HUES48 (cell line): ENCODE measurements around the gene TGFBR3.

Experiments used
- H3K27ac ChIP-seq: one replicate; pipeline ENCODE4 v1.7.0; 2013; ENCODE audit warnings: low read depth, low read length, inconsistent platforms
- H3K27me3 ChIP-seq: 2 replicates; pipeline ENCODE4 v1.6.1; 2013; ENCODE audit warnings: mild to moderate bottlenecking, low read length; ENCODE audit not compliant: control insufficient read depth, insufficient read depth
- H3K36me3 ChIP-seq: 2 replicates; pipeline ENCODE4 v1.6.1; 2013; ENCODE audit warnings: low read length; ENCODE audit not compliant: control insufficient read depth, insufficient read depth
- H3K4me1 ChIP-seq: 2 replicates; pipeline ENCODE4 v1.6.1; 2013; ENCODE audit warnings: mild to moderate bottlenecking, low read length; ENCODE audit not compliant: control insufficient read depth, insufficient read depth
- H3K4me3 ChIP-seq: 2 replicates; pipeline ENCODE4 v1.5.1; 2013; ENCODE audit warnings: mild to moderate bottlenecking, low read depth, low read length
- H3K9ac ChIP-seq: 2 replicates; pipeline ENCODE4 v1.6.1; 2013; ENCODE audit warnings: mild to moderate bottlenecking, low read depth, low read length, moderate library complexity
- H3K9me3 ChIP-seq: 2 replicates; pipeline ENCODE4 v1.6.1; 2013; ENCODE audit warnings: low read length; ENCODE audit not compliant: control insufficient read depth, insufficient read depth

TGFBR3 gene

DNA sequence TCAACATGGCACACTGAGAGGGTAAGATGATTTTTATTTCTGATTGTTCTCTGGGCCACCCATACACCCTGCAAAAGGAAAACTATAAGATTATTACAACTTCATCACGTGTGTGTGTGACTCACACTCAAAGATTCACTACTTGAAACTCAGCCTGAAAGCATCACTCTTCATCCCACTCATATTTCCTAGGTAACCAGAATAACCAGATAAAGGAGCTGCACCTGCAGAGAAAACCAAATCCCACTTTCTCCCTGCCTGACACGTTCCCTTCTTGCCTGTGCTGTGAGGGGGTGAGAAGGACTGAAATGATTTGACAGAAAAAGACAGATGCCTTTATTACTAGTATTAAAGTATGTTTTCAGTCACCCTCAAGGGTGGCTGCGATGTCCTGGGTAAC is 131.6 kb downstream of the TGFBR3 start:
- no peak overlapping the region for H3K27ac ChIP-seq
- no peaks in the 10 kb centered on the region for H3K4me1 ChIP-seq
- H3K27me3 ChIP-seq = no peaks in the 10 kb centered on the region
- H3K36me3 ChIP-seq = no peaks in the 10 kb centered on the region
- no peaks in the 10 kb centered on the region for H3K9me3 ChIP-seq
- H3K4me3 ChIP-seq = no peak overlapping the region
- no peak overlapping the region for H3K9ac ChIP-seq

DNA sequence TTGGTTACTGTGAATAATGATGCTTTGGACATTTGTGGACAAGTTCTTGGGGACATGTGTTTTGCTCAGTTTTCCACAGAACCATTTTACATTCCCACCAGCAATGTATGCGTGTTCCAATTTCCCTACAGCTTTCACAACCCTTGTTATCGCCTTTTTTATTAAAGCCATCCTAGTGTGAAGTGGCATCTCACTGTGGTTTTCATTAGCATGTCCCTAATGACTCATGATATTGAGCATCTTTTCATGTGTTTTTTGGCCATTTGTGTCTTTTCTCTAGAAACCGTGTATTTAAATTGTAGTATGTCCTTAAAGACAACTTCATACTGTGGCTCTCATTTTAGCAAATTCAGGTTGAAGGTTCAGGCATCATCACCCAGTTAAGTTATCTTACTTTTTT is 132.1 kb downstream of the TGFBR3 start:
- Histone ChIP-seq H3K9me3 (no peaks in the 10 kb centered on the region), H3K4me3 (no peak overlapping the region), H3K27me3 (no peaks in the 10 kb centered on the region), H3K9ac (no peak overlapping the region), H3K36me3 (no peaks in the 10 kb centered on the region), H3K4me1 (no peaks in the 10 kb centered on the region), H3K27ac (no peak overlapping the region)

DNA sequence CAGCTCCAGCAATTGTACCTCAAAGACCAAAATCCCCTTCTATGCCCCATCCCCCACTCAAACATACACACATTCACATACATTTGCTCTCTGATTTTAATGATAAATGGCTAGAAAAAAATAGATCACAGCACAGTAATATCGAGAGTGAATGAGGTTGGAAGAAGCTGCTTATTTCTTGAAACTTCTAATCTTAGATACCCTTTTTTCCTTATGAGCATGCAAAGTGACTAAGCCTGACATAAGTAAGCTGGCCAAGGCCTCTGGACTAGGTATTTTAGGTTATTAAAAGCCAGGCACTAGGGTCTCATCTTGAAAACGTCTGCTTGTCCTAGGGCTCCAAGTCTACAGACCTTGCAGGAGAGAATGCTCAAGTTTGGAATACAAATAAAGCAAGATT is 133.6 kb downstream of the TGFBR3 start:
- H3K36me3 ChIP-seq = no peaks in the 10 kb centered on the region
- H3K27ac ChIP-seq = no peak overlapping the region

DNA sequence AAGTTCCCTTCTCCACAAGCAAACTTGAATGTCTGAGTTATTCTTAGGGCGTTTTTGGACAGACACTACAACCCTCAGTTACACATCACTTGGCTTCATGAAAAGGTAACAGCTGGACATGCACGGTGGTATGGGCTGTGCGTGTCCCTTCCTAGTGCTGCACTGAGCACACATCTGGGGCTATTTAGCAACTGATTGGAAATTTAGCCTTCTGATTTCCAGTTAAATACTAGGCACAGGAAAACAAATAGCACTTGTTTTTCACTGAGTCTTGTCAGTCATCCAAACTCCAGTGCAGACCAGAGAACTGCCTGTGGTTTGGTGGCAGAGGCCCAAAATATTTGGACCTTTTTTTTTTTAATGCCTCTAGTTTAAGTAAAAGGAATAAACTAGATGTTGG is 134.7 kb downstream of the TGFBR3 start:
- Histone ChIP-seq H3K36me3 (no peaks in the 10 kb centered on the region), H3K9me3 (peaks cover 2% of the 10 kb centered on the region; the same call in 1 of the 2 replicates), H3K27me3 (no peaks in the 10 kb centered on the region), H3K4me3 (no peak overlapping the region), H3K27ac (no peak overlapping the region), H3K9ac (no peak overlapping the region), H3K4me1 (no peaks in the 10 kb centered on the region)

More for the DNA sequence above, 133.6 kb downstream of the TGFBR3 start:
- Histone ChIP-seq H3K27me3 (no peaks in the 10 kb centered on the region), H3K4me3 (no peak overlapping the region), H3K9me3 (no peaks in the 10 kb centered on the region), H3K9ac (no peak overlapping the region), H3K4me1 (no peaks in the 10 kb centered on the region)

GRCh38 chr1:91750398-91750996 is 135.5 kb downstream of the TGFBR3 start:
- no peaks in the 10 kb centered on the region for H3K27me3 ChIP-seq
- peaks cover 5% of the 10 kb centered on the region; the same call in 1 of the 2 replicates for H3K9me3 ChIP-seq
- H3K4me1 ChIP-seq = no peaks in the 10 kb centered on the region
- H3K9ac ChIP-seq = no peak overlapping the region
- H3K27ac ChIP-seq = no peak overlapping the region
- no peak overlapping the region for H3K4me3 ChIP-seq
- no peaks in the 10 kb centered on the region for H3K36me3 ChIP-seq

GRCh38 chr1:91749788-91750231 is 136.1 kb downstream of the TGFBR3 start:
- H3K9me3 ChIP-seq = peaks cover 5% of the 10 kb centered on the region; the same call in 1 of the 2 replicates
- no peak overlapping the region for H3K9ac ChIP-seq
- no peaks in the 10 kb centered on the region for H3K4me1 ChIP-seq
- H3K27me3 ChIP-seq = no peaks in the 10 kb centered on the region
- H3K36me3 ChIP-seq = no peaks in the 10 kb centered on the region
- no peak overlapping the region for H3K4me3 ChIP-seq
- no peak overlapping the region for H3K27ac ChIP-seq

DNA sequence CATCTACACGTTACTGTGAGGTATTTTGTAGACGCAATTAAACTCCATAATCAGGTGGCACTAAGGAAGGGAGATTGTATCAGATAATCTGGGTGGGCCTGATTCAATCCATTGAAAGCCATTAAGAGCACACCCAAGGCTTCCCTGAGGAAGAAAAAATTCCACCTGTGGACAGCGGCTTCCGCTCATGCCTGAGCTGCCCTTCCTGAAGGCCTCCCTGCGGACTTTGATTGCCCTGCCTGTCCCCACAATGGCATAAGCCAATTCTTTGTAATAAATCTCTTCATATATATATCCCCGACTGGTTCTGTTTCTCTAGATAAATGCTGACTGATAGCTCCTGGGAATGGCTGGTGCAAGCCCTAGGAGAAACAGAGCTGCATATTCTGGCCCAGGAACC is 138.3 kb downstream of the TGFBR3 start:
- Histone ChIP-seq H3K27ac (no peak overlapping the region), H3K4me1 (no peaks in the 10 kb centered on the region), H3K9me3 (peaks cover 5% of the 10 kb centered on the region; the same call in 1 of the 2 replicates), H3K4me3 (no peak overlapping the region), H3K27me3 (no peaks in the 10 kb centered on the region), H3K9ac (no peak overlapping the region), H3K36me3 (no peaks in the 10 kb centered on the region)

GRCh38 chr1:91746728-91747338 is 139.1 kb downstream of the TGFBR3 start:
- Histone ChIP-seq H3K4me3 (no peak overlapping the region), H3K27ac (no peak overlapping the region), H3K9ac (no peak overlapping the region), H3K9me3 (peaks cover 5% of the 10 kb centered on the region; the same call in 1 of the 2 replicates), H3K4me1 (no peaks in the 10 kb centered on the region), H3K36me3 (no peaks in the 10 kb centered on the region), H3K27me3 (no peaks in the 10 kb centered on the region)

DNA sequence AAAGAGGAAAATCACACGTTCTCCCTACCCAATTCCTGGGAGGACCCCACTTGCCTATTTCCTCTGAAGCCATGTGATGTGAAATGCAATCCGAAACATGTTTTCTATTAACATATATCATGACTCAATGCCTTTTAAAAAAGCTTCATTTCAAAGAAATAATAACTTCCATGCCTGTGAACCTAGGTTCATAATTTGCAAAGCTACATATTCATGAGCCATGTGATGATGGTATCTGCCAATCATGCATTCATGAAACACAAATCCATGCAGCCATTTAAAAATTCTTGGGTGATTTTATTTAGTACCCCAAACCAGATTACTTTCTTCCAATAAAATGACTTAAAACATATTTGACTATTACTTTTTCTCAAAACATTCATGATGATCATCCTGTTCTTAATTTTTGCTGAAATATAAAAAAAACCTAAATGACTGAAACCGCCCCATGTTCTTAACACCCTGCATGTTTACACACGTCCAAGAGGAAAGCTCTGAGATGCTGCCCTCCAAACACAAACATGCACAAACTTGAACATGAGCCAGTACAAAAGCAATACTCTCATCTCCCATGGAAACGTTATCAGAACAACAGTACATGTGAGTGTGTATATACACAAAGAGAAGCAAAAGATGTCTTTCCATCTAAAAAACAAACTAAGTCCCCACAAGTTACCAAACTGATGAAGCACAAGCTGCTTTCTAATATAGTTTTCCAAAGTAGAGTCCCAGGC is 140.1 kb downstream of the TGFBR3 start:
- Histone ChIP-seq H3K9ac (no peak overlapping the region), H3K36me3 (no peaks in the 10 kb centered on the region), H3K27ac (no peak overlapping the region), H3K27me3 (no peaks in the 10 kb centered on the region), H3K4me3 (no peak overlapping the region), H3K9me3 (peaks cover 5% of the 10 kb centered on the region; the same call in 1 of the 2 replicates), H3K4me1 (no peaks in the 10 kb centered on the region)

DNA sequence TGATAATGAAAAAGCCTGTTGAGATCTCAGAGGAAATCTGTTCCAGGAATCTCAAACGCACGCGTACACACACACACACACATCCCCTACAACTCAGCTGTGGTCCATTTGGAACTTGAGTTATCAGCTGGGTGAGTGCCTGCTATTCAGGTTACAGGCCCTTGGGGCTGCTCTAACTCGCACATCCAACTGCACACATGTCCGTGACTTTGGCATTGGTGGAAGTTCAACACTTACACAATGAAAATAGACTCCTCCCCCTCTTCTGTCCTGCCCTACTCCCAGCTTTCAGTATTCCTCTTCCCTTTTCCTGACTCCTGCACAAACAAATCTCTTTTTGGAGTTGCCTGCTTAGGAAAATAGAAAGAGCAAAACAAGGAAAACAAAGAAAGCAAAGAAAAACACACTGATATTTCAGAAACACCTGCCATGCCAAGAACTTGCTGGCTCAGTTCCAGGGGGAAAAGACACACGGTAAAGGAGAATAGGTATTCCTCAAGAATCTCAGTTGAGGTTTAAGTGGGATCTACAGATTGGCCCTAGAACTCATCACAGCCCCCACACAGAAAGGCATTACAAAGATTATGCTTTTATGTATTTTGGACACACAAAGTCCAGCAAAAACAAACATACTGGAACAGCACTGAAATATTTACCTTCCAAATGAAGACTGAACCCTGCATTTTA is 140.9 kb downstream of the TGFBR3 start:
- H3K4me3 ChIP-seq = no peak overlapping the region

More for the DNA sequence above, 140.9 kb downstream of the TGFBR3 start:
- H3K27me3 ChIP-seq = no peaks in the 10 kb centered on the region
- no peak overlapping the region for H3K27ac ChIP-seq
- no peaks in the 10 kb centered on the region for H3K36me3 ChIP-seq
- no peaks in the 10 kb centered on the region for H3K4me1 ChIP-seq
- H3K9ac ChIP-seq = no peak overlapping the region
- peaks cover 5% of the 10 kb centered on the region; the same call in 1 of the 2 replicates for H3K9me3 ChIP-seq
